ENCODE data around the gene CCDC171. TPM values are rescaled to one million over a fixed set of nuclear protein-coding genes. Genes with fewer than 3 reads are reported as not detected.
A peak's percentile ranks its signal among the peaks of the same experiment; 100 is the strongest.

Gene CCDC171
- total RNA-seq, 1 experiment from 2014 or later = 2.8 TPM

DNA sequence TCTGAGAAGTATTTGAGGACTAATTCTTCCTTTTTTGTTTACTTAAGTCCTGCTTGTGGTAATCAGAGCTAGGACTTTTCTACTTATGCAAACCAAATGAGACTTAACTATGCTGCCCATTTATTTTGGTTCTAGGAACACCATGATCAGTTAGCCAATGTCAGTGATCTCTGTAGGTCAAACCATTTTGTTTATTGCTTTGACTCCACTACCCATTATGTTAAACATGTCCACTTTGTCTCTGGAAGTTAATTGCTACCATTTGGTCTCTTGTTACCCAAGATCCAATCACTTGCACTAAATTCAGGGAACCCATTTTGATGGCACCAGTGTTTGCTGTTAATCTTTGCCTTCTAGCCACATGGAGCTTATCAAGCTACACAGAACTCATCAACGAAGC lies 161.9 kb downstream of the CCDC171 start:
- Mint-ChIP-seq H3K4me1 (peaks cover 12% of the 10 kb centered on the region), H3K27me3 (ENCODE audit: low read depth) (no peaks in the 10 kb centered on the region), H3K9me3 (no peaks in the 10 kb centered on the region), H3K4me3 (no peak overlapping the region), H3K36me3 (no peaks in the 10 kb centered on the region), H3K27ac (no peak overlapping the region)
- ATAC-seq (no peak), DNase-seq (ENCODE audit: low spot score) (no peak)
- ChIA-PET POLR2A (no interaction called here), CTCF (no interaction called here)
- TF ChIP-seq USF2 (CRISPR knock-in tag; IDR thresholded peaks at IDR 0.05) (no peak), JUN (CRISPR knock-in tag; IDR thresholded peaks at IDR 0.05) (no peak), ZNF416 (CRISPR knock-in tag; IDR thresholded peaks at IDR 0.05) (no peak), SMAD4 (CRISPR knock-in tag; IDR thresholded peaks at IDR 0.05) (no peak), GTF2I (CRISPR knock-in tag; conservative IDR thresholded peaks at IDR 0.05) (no peak)
- TF ChIP-seq, protein P1, sequence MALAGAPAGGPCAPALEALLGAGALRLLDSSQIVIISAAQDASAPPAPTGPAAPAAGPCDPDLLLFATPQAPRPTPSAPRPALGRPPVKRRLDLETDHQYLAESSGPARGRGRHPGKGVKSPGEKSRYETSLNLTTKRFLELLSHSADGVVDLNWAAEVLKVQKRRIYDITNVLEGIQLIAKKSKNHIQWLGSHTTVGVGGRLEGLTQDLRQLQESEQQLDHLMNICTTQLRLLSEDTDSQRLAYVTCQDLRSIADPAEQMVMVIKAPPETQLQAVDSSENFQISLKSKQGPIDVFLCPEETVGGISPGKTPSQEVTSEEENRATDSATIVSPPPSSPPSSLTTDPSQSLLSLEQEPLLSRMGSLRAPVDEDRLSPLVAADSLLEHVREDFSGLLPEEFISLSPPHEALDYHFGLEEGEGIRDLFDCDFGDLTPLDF (CRISPR knock-in tag; IDR thresholded peaks at IDR 0.05) = no peak

DNA sequence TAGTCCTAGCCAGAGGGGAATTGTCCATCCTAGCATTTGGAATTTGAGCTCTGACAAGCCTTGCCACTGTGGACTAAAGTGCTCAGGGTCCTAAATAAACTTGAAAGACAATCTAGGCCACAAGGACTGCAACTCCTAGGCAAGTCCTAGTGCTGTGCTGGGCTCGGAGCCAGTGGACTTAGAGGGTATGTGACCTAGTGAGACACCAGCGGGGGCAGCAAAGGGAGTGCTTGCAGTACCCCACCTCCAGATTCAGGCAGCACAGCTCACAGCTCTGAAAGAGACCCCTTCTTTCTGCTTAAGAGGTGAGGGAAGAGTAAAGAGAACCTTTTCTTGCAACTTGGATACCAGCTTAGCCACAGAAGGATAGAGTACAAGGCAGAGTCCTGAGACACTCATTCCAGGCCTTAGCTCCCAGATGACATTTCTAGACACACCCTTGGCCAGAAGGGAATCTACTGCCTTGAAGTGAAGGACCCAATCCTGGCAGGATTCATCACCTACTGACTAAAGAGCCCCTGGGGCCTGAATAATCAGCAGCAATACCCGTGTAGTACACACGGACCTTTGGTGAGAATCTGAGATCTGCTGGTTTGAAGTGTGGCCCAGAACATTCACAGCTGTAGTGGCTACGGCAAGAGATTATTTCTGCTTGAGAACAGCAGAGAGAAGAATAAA lies 164.6 kb downstream of the CCDC171 start:
- TF ChIP-seq, protein P2, sequence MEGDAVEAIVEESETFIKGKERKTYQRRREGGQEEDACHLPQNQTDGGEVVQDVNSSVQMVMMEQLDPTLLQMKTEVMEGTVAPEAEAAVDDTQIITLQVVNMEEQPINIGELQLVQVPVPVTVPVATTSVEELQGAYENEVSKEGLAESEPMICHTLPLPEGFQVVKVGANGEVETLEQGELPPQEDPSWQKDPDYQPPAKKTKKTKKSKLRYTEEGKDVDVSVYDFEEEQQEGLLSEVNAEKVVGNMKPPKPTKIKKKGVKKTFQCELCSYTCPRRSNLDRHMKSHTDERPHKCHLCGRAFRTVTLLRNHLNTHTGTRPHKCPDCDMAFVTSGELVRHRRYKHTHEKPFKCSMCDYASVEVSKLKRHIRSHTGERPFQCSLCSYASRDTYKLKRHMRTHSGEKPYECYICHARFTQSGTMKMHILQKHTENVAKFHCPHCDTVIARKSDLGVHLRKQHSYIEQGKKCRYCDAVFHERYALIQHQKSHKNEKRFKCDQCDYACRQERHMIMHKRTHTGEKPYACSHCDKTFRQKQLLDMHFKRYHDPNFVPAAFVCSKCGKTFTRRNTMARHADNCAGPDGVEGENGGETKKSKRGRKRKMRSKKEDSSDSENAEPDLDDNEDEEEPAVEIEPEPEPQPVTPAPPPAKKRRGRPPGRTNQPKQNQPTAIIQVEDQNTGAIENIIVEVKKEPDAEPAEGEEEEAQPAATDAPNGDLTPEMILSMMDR (IDR thresholded peaks at IDR 0.05) = no peak
- TF ChIP-seq ZNF138 (CRISPR knock-in tag; conservative IDR thresholded peaks at IDR 0.05) = no peak
- TF ChIP-seq GRHL2 (CRISPR knock-in tag; IDR thresholded peaks at IDR 0.05; ENCODE audit: insufficient replicate concordance, severe bottlenecking) = no peak
- TF ChIP-seq RORB (CRISPR knock-in tag; IDR thresholded peaks at IDR 0.05) = no peak
- TF ChIP-seq ZNF121 (CRISPR knock-in tag; IDR thresholded peaks at IDR 0.05) = no peak
- TF ChIP-seq, protein P3, sequence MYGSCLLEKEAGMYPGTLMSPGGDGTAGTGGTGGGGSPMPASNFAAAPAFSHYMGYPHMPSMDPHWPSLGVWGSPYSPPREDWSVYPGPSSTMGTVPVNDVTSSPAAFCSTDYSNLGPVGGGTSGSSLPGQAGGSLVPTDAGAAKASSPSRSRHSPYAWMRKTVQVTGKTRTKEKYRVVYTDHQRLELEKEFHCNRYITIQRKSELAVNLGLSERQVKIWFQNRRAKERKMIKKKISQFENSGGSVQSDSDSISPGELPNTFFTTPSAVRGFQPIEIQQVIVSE (CRISPR knock-in tag; IDR thresholded peaks at IDR 0.05; ENCODE audit: borderline replicate concordance) = no peak
- TF ChIP-seq SP1 (CRISPR knock-in tag; conservative IDR thresholded peaks at IDR 0.05) = no peak
- TF ChIP-seq, protein P4, sequence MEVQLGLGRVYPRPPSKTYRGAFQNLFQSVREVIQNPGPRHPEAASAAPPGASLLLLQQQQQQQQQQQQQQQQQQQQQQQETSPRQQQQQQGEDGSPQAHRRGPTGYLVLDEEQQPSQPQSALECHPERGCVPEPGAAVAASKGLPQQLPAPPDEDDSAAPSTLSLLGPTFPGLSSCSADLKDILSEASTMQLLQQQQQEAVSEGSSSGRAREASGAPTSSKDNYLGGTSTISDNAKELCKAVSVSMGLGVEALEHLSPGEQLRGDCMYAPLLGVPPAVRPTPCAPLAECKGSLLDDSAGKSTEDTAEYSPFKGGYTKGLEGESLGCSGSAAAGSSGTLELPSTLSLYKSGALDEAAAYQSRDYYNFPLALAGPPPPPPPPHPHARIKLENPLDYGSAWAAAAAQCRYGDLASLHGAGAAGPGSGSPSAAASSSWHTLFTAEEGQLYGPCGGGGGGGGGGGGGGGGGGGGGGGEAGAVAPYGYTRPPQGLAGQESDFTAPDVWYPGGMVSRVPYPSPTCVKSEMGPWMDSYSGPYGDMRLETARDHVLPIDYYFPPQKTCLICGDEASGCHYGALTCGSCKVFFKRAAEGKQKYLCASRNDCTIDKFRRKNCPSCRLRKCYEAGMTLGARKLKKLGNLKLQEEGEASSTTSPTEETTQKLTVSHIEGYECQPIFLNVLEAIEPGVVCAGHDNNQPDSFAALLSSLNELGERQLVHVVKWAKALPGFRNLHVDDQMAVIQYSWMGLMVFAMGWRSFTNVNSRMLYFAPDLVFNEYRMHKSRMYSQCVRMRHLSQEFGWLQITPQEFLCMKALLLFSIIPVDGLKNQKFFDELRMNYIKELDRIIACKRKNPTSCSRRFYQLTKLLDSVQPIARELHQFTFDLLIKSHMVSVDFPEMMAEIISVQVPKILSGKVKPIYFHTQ (CRISPR knock-in tag; IDR thresholded peaks at IDR 0.05) = no peak
- TF ChIP-seq STAT6 (CRISPR knock-in tag; conservative IDR thresholded peaks at IDR 0.05; ENCODE audit: low read depth) = no peak
- TF ChIP-seq MYBL2 (CRISPR knock-in tag; IDR thresholded peaks at IDR 0.05) = no peak
- no peak for TF ChIP-seq ZNF232 (CRISPR knock-in tag; IDR thresholded peaks at IDR 0.05)
- no peak for TF ChIP-seq NFATC4 (CRISPR knock-in tag; IDR thresholded peaks at IDR 0.05)
- no peak for TF ChIP-seq ETV6 (CRISPR knock-in tag; IDR thresholded peaks at IDR 0.05)
- no peak for TF ChIP-seq TP53 (CRISPR knock-in tag; IDR thresholded peaks at IDR 0.05)
- TF ChIP-seq TEAD4 (CRISPR knock-in tag; IDR thresholded peaks at IDR 0.05) = no peak
- no peak for TF ChIP-seq CREM (CRISPR knock-in tag; IDR thresholded peaks at IDR 0.05)
- TF ChIP-seq, protein P5, sequence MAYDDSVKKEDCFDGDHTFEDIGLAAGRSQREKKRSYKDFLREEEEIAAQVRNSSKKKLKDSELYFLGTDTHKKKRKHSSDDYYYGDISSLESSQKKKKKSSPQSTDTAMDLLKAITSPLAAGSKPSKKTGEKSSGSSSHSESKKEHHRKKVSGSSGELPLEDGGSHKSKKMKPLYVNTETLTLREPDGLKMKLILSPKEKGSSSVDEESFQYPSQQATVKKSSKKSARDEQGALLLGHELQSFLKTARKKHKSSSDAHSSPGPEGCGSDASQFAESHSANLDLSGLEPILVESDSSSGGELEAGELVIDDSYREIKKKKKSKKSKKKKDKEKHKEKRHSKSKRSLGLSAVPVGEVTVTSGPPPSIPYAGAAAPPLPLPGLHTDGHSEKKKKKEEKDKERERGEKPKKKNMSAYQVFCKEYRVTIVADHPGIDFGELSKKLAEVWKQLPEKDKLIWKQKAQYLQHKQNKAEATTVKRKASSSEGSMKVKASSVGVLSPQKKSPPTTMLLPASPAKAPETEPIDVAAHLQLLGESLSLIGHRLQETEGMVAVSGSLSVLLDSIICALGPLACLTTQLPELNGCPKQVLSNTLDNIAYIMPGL (CRISPR knock-in tag; IDR thresholded peaks at IDR 0.05) = no peak
- TF ChIP-seq NR1H2 (CRISPR knock-in tag; IDR thresholded peaks at IDR 0.05) = no peak
- no peak for DNase-seq (ENCODE audit: low spot score)
- CTCF ChIA-PET = no interaction called here
- Mint-ChIP-seq H3K27me3 (ENCODE audit: low read depth) (no peaks in the 10 kb centered on the region), H3K4me3 (no peak overlapping the region), H3K4me1 (peaks cover 14% of the 10 kb centered on the region), H3K27ac (no peak overlapping the region), H3K36me3 (no peaks in the 10 kb centered on the region), H3K9me3 (no peaks in the 10 kb centered on the region)
- ATAC-seq = peak; percentile 76
- POLR2A ChIA-PET = no interaction called here
